ENCODE data around the gene COQ3.

COQ3 gene

GRCh38 chr6:99348288-99349170 is 45.5 kb downstream of the COQ3 start:
- no peaks in the 10 kb centered on the region for H3F3A ChIP-seq (ENCODE audit: insufficient read depth, low read length)
- no peaks in the 10 kb centered on the region for H3K9me3 ChIP-seq (ENCODE audit: low read length)
- H2AFZ ChIP-seq (ENCODE audit: low read length), result no peak overlapping the region
- no peak overlapping the region for H3K27ac ChIP-seq (ENCODE audit: low read depth, low read length, poor library complexity, severe bottlenecking)
- no peaks in the 10 kb centered on the region for H3K79me2 ChIP-seq (ENCODE audit: insufficient read depth, low read length)
- no peak overlapping the region for H3K4me3 ChIP-seq (ENCODE audit: low read depth, low read length, poor library complexity, severe bottlenecking)
- H3K36me3 ChIP-seq (ENCODE audit: insufficient read depth, low read length), result no peaks in the 10 kb centered on the region
- no peaks in the 10 kb centered on the region for H4K20me1 ChIP-seq (ENCODE audit: insufficient read depth, low read length)
- no peaks in the 10 kb centered on the region for H3K9me2 ChIP-seq (ENCODE audit: low read depth, low read length)
- no peaks in the 10 kb centered on the region for H3K27me3 ChIP-seq (ENCODE audit: insufficient read depth, low read length)
- H3K9ac ChIP-seq (ENCODE audit: low read length), result no peak overlapping the region
- no peak overlapping the region; the same call in 1 of the 2 replicates for H3K4me2 ChIP-seq (ENCODE audit: low read length)
- TF ChIP-seq CTCF (IDR thresholded peaks at IDR 0.05; ENCODE audit: low read length), result no peak
- no peak for TF ChIP-seq EZH2 (IDR thresholded peaks at IDR 0.05; ENCODE audit: borderline replicate concordance, low read length)
- H3K4me1 ChIP-seq (ENCODE audit: insufficient read depth, low read length, severe bottlenecking), result peaks cover 3% of the 10 kb centered on the region

GRCh38 chr6:99347804-99348203 is 46.2 kb downstream of the COQ3 start:
- H3K4me3 ChIP-seq (ENCODE audit: low read depth, low read length, poor library complexity, severe bottlenecking), result no peak overlapping the region
- no peaks in the 10 kb centered on the region for H3K36me3 ChIP-seq (ENCODE audit: insufficient read depth, low read length)
- no peaks in the 10 kb centered on the region for H3K9me2 ChIP-seq (ENCODE audit: low read depth, low read length)
- TF ChIP-seq EZH2 (IDR thresholded peaks at IDR 0.05; ENCODE audit: borderline replicate concordance, low read length), result no peak
- TF ChIP-seq CTCF (IDR thresholded peaks at IDR 0.05; ENCODE audit: low read length), result no peak
- no peaks in the 10 kb centered on the region for H3K9me3 ChIP-seq (ENCODE audit: low read length)
- no peak overlapping the region for H3K27ac ChIP-seq (ENCODE audit: low read depth, low read length, poor library complexity, severe bottlenecking)
- no peak overlapping the region for H2AFZ ChIP-seq (ENCODE audit: low read length)
- H3K79me2 ChIP-seq (ENCODE audit: insufficient read depth, low read length), result no peaks in the 10 kb centered on the region
- H3F3A ChIP-seq (ENCODE audit: insufficient read depth, low read length), result no peaks in the 10 kb centered on the region
- H3K4me2 ChIP-seq (ENCODE audit: low read length), result no peak overlapping the region
- no peaks in the 10 kb centered on the region for H4K20me1 ChIP-seq (ENCODE audit: insufficient read depth, low read length)
- no peak overlapping the region for H3K9ac ChIP-seq (ENCODE audit: low read length)
- H3K27me3 ChIP-seq (ENCODE audit: insufficient read depth, low read length), result no peaks in the 10 kb centered on the region
- peaks cover 3% of the 10 kb centered on the region for H3K4me1 ChIP-seq (ENCODE audit: insufficient read depth, low read length, severe bottlenecking)

- no peak overlapping the region for H3K9ac ChIP-seq (ENCODE audit: low read length)
- peaks cover 3% of the 10 kb centered on the region for H3K4me1 ChIP-seq (ENCODE audit: insufficient read depth, low read length, severe bottlenecking)
- no peak overlapping the region for H3K4me2 ChIP-seq (ENCODE audit: low read length)
- no peak for TF ChIP-seq CTCF (IDR thresholded peaks at IDR 0.05; ENCODE audit: low read length)
- no peak for TF ChIP-seq EZH2 (IDR thresholded peaks at IDR 0.05; ENCODE audit: borderline replicate concordance, low read length)
- H3K36me3 ChIP-seq (ENCODE audit: insufficient read depth, low read length), result no peaks in the 10 kb centered on the region
- H3K4me3 ChIP-seq (ENCODE audit: low read depth, low read length, poor library complexity, severe bottlenecking), result no peak overlapping the region
- H3K9me2 ChIP-seq (ENCODE audit: low read depth, low read length), result no peaks in the 10 kb centered on the region
- no peaks in the 10 kb centered on the region for H3K9me3 ChIP-seq (ENCODE audit: low read length)
- no peaks in the 10 kb centered on the region for H3K79me2 ChIP-seq (ENCODE audit: insufficient read depth, low read length)
- no peak overlapping the region for H3K27ac ChIP-seq (ENCODE audit: low read depth, low read length, poor library complexity, severe bottlenecking)
- no peaks in the 10 kb centered on the region for H3K27me3 ChIP-seq (ENCODE audit: insufficient read depth, low read length)
- H4K20me1 ChIP-seq (ENCODE audit: insufficient read depth, low read length), result no peaks in the 10 kb centered on the region
- no peaks in the 10 kb centered on the region for H3F3A ChIP-seq (ENCODE audit: insufficient read depth, low read length)
- H2AFZ ChIP-seq (ENCODE audit: low read length), result no peak overlapping the region
Measured at GRCh38 chr6:99346595-99346994, 47.4 kb downstream of the COQ3 start.

All from OCI-LY1 (cell line).